Measurements from ENCODE around the gene WDR26.

WDR26 gene

DNA sequence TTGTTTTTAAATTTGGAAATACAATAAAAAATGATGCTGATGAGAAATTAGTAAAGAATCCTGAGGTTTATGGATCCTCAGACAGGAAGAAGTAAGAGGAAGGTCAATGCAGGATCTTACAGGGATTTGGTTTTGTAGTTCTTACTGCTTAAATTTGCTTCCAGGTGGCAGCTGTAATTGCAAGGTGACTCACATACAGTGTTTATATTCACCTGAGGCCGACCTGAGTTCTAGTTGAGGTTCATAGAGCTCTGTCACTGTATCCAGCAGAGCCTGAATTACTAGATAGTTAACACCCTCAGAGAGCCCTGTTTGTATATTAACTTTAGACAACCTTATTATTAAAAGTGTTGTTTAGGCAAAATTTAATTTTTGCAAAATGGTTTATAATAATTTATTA lies 1.4 kb upstream of the WDR26 start:
- peak overlapping the region; percentile 60; the same call in 1 of the 2 replicates for H3K4me3 ChIP-seq (replicated peaks; ENCODE audit: low read depth, low read length)
- TF ChIP-seq, protein P1, sequence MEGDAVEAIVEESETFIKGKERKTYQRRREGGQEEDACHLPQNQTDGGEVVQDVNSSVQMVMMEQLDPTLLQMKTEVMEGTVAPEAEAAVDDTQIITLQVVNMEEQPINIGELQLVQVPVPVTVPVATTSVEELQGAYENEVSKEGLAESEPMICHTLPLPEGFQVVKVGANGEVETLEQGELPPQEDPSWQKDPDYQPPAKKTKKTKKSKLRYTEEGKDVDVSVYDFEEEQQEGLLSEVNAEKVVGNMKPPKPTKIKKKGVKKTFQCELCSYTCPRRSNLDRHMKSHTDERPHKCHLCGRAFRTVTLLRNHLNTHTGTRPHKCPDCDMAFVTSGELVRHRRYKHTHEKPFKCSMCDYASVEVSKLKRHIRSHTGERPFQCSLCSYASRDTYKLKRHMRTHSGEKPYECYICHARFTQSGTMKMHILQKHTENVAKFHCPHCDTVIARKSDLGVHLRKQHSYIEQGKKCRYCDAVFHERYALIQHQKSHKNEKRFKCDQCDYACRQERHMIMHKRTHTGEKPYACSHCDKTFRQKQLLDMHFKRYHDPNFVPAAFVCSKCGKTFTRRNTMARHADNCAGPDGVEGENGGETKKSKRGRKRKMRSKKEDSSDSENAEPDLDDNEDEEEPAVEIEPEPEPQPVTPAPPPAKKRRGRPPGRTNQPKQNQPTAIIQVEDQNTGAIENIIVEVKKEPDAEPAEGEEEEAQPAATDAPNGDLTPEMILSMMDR (IDR thresholded peaks at IDR 0.05; ENCODE audit: low read depth, low read length, missing control alignments): no peak
- DNase-seq (ENCODE audit: extremely low read depth, low read depth): no peak

DNA sequence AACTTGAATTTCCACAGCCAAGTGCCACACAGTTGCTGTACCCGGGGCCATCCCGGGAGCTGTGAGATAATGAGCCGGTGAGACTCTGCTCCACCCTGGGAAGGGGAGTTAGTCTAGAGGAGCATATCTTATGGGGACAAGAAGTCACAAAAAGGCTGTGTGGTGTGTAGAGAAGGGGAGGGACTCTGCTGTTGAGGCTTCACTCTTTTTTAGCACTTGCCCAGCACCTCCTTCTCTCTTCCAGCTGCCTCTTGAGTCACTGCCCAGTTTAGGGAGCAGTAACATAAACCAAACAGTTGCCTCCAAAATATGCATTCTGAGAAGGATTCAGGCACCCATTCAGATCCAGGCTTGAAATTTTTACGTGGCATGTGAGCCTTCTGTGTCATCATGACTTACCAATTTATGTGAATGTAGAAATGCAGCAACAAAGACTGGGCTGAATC lies 744 bp upstream of the WDR26 start:
- TF ChIP-seq, protein P1 (IDR thresholded peaks at IDR 0.05; ENCODE audit: low read depth, low read length, missing control alignments): no peak
- DNase-seq (ENCODE audit: extremely low read depth, low read depth): no peak

DNA sequence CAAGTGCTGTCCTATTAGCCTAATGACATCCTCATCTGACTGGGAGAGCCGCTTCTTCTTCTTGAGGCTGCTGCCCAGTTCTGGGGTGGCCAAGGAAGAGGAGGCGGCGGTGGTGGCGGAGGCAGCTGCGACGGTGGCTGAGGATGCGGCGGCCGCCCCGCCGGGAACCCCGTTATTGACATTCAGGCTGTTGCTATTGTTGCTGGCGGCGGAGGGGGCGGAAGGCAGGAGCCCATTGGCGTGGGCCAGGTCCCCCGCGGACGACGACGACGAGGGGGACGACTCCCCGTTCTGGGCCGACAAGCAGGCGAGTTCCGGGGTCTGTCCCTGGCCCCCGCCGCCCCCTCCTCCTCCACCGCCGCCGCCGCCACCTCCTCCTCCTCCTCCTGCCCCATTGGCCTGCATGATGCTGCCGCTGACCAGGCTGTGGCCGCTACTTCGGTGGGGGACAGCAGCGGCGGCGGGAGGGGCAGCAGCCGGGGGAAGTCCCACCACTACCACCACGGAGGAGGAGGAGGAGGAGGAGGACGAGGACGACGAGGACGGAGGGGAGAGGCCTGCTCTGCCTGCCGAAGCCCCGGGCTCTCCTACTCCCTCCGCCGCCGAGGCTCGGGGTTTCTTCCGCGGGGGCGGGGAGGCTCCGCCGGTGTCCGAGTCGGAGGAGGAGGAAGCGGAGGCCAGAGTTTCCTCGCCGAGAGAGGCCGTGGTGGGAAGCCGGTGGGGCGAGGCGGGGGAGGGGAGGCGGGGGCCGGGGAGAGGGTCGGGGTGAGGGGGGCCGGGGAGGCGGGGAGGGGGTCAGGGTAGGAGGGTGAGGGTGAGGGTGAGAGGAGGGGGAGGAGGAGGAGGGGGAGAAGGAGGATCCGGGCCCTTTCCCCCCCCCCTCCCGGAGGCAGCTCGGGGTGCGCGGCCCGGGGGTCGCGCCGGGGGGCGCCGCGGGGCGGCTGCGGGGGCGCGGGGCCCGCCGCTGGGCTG lies 610 bp downstream of the WDR26 start:
- peak overlapping the region; percentile 60 for H3K4me3 ChIP-seq (replicated peaks; ENCODE audit: low read depth, low read length)
- no peak for DNase-seq (ENCODE audit: extremely low read depth, low read depth)
- TF ChIP-seq, protein P1 (IDR thresholded peaks at IDR 0.05; ENCODE audit: low read depth, low read length, missing control alignments): no peak

More for the DNA sequence above, 744 bp upstream of the WDR26 start:
- H3K4me3 ChIP-seq (replicated peaks; ENCODE audit: low read depth, low read length): peak overlapping the region; percentile 60

DNA sequence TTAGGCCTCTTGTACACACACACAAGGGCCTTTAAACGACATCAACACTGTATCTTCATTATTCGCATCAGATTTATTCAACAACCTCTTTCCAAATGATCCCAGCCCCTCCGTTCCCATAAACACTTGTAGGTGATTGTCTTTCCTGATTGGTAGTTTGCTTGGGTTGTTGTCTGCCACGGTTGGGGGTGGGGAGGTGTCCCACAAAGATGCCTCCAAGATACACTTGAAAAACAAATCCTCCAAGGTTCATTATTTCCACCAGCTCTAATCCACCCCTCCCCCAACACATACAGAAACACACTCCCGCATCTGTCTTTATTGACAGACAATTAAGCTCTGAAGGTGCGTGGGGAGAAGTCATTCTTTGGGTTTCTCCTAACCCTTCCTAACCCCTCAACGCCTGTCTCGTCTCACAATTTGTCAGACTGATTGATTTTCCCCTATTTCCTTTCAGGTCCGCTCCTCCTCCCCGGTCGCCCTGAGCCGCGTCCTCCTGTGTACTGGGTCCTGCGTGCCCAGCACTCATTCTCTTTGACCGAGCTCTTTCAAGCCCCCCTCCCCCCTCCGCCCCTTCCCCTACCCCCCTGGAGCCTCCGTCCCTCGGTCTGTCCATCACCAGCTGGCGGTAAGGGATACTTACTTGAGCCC lies 1.4 kb downstream of the WDR26 start:
- H3K4me3 ChIP-seq (replicated peaks; ENCODE audit: low read depth, low read length): peak overlapping the region; percentile 60
- TF ChIP-seq, protein P1 (IDR thresholded peaks at IDR 0.05; ENCODE audit: low read depth, low read length, missing control alignments): no peak
- no peak for DNase-seq (ENCODE audit: extremely low read depth, low read depth)

DNA sequence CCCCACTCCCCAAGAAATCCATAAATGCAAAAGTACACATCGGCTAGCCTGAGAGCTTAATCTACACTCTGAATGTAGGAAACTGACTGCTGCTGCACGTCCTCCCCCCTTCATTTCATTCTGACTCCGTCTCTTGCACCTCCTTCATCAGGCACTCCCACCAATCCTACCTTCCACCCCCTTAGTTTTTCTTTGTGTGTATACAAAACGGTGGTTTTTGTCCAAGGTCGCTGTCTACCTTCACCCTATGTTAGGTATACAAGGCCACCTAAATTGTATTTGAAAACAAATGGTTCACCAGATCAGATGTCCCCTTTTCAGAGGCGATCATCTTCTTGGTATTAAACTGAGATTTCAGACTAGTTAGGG lies 1.9 kb downstream of the WDR26 start:
- TF ChIP-seq, protein P1 (IDR thresholded peaks at IDR 0.05; ENCODE audit: low read depth, low read length, missing control alignments): no peak
- DNase-seq (ENCODE audit: extremely low read depth, low read depth): no peak
- peak overlapping the region; percentile 60 for H3K4me3 ChIP-seq (replicated peaks; ENCODE audit: low read depth, low read length)

DNA sequence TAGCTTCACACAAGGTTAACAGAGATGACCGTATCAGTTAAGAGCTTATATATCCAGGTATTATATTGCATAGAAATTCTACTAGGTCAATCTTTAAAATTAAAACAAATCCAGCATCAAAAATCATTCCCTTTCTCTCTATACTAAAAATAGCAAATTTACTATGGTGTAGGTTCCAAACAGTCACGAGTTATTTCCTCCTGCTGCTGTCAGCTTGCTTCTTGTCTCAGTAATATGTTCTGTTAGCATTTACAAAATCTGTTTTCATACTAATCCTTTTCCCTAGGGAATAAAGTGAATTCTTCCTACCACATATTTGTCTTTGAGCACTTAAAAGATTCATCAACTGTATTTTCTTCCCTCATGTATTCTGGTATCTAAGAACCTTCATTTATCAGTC lies 2.5 kb downstream of the WDR26 start:
- DNase-seq (ENCODE audit: extremely low read depth, low read depth): no peak
- H3K4me3 ChIP-seq (replicated peaks; ENCODE audit: low read depth, low read length): peak overlapping the region; percentile 60
- TF ChIP-seq, protein P1 (IDR thresholded peaks at IDR 0.05; ENCODE audit: low read depth, low read length, missing control alignments): no peak
